HK-2 (cell line): ENCODE measurements around the gene C1RL.

Experiments
- DNase-seq: peaks from one replicate; pipeline ENCODE4 v3.0.0-alpha.2; 2018; ENCODE audit not compliant: unreplicated experiment

C1RL gene

DNA sequence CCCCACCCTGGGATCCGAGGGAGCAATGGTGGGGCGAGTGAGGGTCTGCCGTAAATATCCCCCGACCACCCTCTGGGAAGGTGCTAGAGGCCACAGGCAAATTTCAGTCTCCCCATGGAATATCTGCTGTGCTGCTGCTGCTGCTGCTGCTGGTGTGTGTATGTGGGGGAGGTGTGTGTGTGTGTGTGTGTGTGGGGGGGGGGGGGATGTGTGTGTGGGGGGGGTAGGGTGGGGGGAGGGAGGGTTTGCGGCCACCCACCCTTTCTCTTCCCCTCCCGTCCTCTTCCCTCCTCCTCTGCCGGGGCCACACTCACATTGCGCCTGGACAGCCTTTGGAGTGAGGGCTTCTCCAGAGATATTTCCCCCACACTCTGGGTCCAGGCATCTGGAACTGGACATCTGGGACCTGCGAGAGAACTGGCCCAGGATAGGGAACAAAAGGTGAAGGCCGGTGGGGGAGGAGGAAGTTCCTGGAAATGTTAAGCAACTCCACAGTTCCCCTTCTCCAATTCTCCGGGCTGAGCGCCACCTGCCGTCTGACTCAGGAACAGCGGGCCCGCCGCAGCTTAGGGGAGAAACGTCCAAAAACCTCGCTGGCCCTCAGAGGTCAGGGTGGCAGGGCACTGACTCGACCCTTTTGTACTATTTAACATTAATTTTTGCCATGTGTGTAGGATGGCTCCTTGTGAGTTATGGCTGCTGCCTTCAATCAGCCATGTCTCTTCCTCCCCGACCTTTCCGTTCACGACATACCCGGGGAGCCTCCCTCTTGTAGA is at the start of gene C1RL:
C1RL (minus strand) TSS at position 419 of the 776 bp plus-strand sequence; CDS start at position 385, 34 bp downstream.
- peak; percentile 88 for DNase-seq

DNA sequence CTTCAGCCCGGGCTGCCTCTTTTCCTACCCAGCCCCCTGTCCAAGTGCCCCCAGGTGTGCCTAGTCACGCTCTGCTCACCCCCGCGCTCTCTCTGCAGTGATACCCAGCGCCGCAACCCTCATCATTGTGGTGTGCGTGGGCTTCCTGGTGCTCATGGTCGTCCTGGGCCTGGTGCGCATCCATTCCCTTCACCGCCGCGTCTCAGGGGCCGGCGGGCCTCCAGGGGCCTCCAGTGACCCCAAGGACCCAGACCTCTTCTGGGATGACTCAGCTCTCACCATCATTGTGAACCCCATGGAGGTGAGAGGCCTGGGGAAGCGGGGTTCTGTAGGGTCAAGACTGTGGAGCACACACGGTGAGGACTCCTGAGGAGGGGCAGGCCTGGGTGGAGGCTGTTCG is 48.4 kb upstream of the C1RL start:
- DNase-seq: no peak

DNA sequence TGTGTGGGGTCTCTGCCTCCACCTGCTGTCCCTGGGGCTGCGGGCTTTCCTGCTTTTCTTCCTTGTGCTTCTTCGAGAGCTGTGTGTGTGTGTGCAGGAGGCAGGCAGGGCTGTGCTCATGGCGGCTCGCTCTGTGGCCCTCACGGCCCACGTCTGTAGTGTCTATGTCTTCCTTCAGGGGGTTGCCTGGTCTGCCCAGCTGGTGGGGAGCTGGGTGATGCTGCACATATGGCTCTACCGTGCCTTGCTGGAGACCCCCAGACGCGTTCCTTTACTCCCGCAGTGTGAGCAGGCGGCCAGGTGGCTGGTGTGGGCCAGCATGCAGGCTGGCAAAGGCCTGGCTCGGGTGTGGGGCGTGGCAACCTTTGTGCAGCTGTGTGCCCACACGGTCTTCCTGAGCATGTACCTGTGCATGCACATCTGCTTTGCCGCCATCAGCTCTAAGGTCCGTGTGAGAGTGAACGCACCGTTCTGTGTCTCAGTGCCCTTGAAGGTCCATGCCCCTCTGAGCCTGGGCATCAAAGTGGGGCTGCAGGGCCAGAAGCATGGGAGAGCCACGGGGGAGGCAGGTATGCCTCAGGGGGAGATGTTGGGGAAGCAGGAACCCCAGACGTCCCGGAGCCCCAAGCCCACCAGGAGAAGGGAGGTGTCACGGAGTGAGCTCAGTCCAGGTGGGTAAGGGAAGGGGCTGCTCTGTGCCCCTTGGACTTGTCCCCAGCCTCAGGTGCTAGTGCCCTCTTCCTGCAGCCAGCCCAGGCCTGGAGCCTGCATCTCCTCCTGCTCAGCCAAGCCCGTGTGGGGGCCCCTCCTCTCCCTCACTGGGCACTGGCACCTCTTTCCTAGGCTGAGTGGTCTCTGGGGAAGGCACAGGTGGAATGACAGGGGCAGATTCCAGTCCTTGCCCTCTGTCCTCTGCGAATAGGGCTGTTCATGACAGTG is 47.5 kb upstream of the C1RL start:
- DNase-seq: no peak

DNA sequence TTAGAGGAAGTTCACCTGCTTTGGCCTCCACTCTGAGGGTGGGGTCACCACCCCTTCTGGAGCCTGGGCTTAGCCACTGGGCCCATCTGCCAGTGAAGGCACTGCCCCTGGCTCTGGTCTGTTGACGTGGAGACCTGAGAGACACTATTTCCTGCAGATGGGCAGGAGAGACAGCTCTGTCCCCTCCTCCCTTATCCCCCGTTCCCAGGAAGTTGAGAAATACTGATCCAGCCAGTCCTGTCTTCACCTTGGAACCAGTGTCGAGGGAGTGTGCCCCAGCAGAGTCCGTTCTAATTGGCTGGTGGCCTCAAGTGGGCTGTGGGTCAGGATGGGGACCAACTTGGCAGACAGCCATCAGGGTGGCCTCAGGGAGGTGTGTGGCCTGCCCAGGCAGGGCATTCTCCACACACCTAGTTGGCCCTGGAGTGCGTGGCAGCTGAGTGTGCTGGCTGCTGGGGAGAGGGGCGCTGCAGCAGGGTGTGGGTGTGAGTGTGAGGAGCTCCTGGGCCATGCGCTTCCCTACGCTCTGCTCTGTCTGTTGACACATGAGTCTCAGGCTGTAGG is 46.5 kb upstream of the C1RL start:
- peak; percentile 32 for DNase-seq

- no peak for DNase-seq
These were observed 46.0 kb upstream of the C1RL start for GRCh38 chr12:7154901-7155470.

DNA sequence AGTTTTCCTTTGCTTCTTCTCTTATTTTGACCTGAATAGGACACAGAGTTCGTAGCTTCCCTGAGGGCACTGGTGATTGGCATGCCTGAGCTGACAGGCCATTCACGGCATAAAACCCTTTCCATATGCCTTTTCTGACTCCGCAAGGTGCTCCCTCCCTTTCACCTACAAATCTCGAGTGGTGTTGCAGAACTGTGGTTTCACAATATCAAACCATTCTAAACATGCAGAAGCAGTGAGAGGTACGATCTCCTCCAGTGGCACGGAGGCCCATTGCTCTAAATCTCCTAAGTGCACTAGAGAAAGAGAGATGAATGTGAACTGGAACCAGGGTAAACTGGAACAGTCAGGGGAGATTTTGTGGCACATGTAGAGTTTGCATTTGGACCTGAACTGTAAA is 45.0 kb upstream of the C1RL start:
- no peak for DNase-seq

DNA sequence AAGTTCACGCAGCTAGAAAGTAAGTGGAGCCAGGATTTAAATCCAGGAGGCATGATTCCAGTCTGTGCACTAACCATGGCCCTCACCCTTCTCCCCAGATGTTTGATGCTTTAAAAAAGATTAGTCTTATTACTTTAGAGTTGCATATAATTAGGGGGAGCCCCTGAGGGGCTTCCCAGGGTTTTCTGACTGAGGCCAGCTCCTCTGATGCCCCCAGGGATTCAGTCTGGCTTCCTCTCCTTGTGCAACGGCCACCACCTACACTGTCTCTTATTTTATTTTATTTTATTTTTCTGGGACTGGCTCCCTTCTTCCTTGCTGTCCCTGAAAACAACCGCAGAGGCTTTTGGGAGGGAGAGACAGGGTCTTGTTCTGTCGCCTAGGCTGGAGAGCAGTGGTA is 43.8 kb upstream of the C1RL start:
- no peak for DNase-seq

- DNase-seq: no peak
These were observed 42.5 kb upstream of the C1RL start for GRCh38 chr12:7151532-7151931.

GRCh38 chr12:7150841-7151240 is 41.8 kb upstream of the C1RL start:
- no peak for DNase-seq

GRCh38 chr12:7150356-7150755 is 41.3 kb upstream of the C1RL start:
- no peak for DNase-seq

DNA sequence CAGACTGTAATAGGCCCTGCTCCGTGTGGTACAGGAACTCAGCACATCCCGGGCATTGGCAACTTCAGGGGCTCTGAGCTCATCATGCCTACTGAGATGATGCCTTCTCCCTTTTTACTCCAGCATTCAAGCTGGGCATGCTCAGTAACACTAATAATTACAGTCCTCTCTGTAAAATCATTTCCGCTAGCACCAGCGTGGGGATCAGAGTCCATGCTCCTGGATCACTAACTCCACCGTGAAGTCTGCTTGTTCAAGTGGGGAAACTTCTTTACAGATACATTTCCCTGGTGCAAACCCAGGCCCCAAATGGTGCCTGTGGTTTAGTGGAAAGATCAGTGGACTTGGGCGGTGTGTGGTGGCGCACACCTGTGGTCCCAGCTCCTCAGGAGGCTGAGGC is 37.9 kb upstream of the C1RL start:
- DNase-seq: no peak

DNA sequence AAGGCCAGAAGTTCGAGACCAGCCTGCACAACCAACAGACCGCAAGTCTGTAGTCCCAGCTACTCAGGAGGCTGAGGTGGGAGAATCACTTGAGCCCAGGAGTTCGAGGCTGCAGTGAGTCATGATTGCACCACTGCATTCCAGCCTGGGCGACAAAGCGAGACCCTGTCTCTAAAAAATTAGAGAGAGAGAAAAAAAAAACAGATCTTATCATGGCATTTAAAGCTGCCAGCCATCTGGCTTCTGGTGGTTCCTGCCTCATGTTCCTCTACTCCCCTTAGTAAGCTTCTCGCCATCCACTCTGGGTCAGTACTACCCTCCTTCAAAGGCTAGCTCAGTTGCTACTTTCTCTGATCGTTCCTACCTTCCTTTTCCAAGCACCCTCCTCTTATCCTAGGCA is 37.2 kb upstream of the C1RL start:
- DNase-seq: no peak

- DNase-seq: no peak
These were observed 36.7 kb upstream of the C1RL start for GRCh38 chr12:7145671-7146070.

GRCh38 chr12:7144414-7145120 is 35.6 kb upstream of the C1RL start:
- no peak for DNase-seq

- DNase-seq: no peak
These were observed 34.5 kb upstream of the C1RL start for GRCh38 chr12:7143564-7143963.

- DNase-seq: no peak
These were observed 33.9 kb upstream of the C1RL start for GRCh38 chr12:7142809-7143465.

DNA sequence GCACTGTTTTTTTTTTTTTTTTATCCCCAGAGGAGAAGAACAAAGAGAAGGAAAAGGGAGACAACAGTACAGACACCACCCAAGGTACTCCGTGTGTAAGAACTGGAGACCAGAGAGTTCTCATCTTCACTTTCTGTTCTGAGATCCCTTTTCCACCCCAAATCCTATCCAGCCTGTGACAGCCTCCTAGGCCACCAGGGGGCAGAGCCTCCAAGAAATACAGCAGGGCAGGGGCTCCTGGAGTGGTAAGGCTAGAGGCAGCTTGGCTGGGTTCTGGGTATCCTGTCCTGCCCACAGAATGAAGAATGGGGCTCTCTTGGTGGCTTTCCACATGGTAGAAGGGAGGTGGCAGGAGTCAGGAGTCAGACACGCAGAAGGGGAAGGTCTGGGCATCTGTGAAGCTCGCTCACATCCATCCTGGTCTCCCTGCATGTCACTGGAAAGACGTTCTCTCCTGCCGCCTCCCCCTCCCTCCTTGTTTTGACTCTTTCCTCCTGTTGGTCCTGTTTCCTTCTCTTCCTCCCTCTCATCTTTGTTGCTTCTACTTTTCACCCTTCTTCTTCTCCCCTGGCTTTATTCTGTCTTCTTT is 33.1 kb upstream of the C1RL start:
- DNase-seq: peak; percentile 36

- DNase-seq: no peak
These were observed 32.5 kb upstream of the C1RL start for GRCh38 chr12:7141351-7142005.

- DNase-seq: no peak
These were observed 30.2 kb upstream of the C1RL start for GRCh38 chr12:7139200-7139599.

- DNase-seq: no peak
These were observed 28.9 kb upstream of the C1RL start for GRCh38 chr12:7137908-7138307.
